Esophagus squamous epithelium (tissue), 4 donors: ENCODE data around the gene IKZF4.
A peak's percentile ranks its signal among the peaks of the same experiment; 100 is the strongest.

Source experiments
- CTCF ChIP-seq, 6 experiments: fragments of 450-650 bp in 4 of 6; fragments of 200-600 bp in 2 of 6; sonication (generic) in 2 of 6; IDR thresholded peaks; one replicate each; pipeline ENCODE4 v1.5.1; 2016 to 2019; ENCODE audit warnings: antibody characterized with exemption in 6 of 6, mild to moderate bottlenecking in 4 of 6, moderate library complexity in 4 of 6
- POLR2A ChIP-seq, 4 donors: fragments of 450-650 bp; IDR thresholded peaks; one replicate each; pipeline ENCODE4 v1.6.1; 2017; ENCODE audit warnings: antibody characterized with exemption in 4 of 4, mild to moderate bottlenecking in 4 of 4, moderate library complexity in 3 of 4

GRCh38 chr12:56078931-56079722, 58.3 kb downstream of the IKZF4 start:
- peak; percentile 18 to 94 (median 82) for TF ChIP-seq CTCF (IDR thresholded peaks at IDR 0.05)
- peak in 1 of 4 donors; percentile 14 for TF ChIP-seq POLR2A (IDR thresholded peaks at IDR 0.05)
